Vagina (tissue), 2 donors: ENCODE data around the gene PTPRD. TPM values are rescaled to one million over a fixed set of nuclear protein-coding genes. Genes with fewer than 3 reads are reported as not detected.

Experiments
- DNase-seq, 2 donors: peaks; one replicate each; pipeline ENCODE4 v3.0.0-alpha.2; 2017; ENCODE audit errors: extremely low spot score in 2 of 2
- H3K27ac ChIP-seq: fragments of 200-600 bp; sonication (generic); one replicate; pipeline ENCODE4 v1.5.1; 2019
- H3K27me3 ChIP-seq: fragments of 200-600 bp; sonication (generic); one replicate; pipeline ENCODE4 v1.5.1; 2019
- H3K36me3 ChIP-seq, 2 donors: fragments of 200-600 bp; sonication (generic); one replicate each; pipeline ENCODE4 v1.5.1; 2017 to 2019
- H3K4me1 ChIP-seq: fragments of 200-600 bp; sonication (generic); one replicate; pipeline ENCODE4 v1.5.1; 2019
- H3K4me3 ChIP-seq, 2 donors: fragments of 200-600 bp; sonication (generic); 1 replicate in 1 of 2; 2 replicates in 1 of 2; pipeline ENCODE4 v1.5.1; 2016 to 2019
- H3K9me3 ChIP-seq: fragments of 200-600 bp; sonication (generic); one replicate; pipeline ENCODE4 v1.5.1; 2019
- POLR2A ChIP-seq, 2 donors: fragments of 450-650 bp; IDR thresholded peaks; one replicate each; pipeline ENCODE4 v1.6.1; 2017; ENCODE audit warnings: antibody characterized with exemption in 2 of 2, mild to moderate bottlenecking in 2 of 2, moderate library complexity in 2 of 2
- POLR2AphosphoS5 ChIP-seq, 2 donors: sonication (generic); formaldehyde crosslinking; IDR thresholded peaks; one replicate each; pipeline ENCODE4 v1.9.0; 2017; ENCODE audit warnings: antibody characterized with exemption in 2 of 2, mild to moderate bottlenecking in 2 of 2, low read depth in 1 of 2; ENCODE audit not compliant: insufficient read depth in 1 of 2
- intact Hi-C: fragments of 100-400 bp; cut with DNase I; formaldehyde crosslinking; loops from one replicate; pipeline ENCODE4 v1.15.1; 2023
- total RNA-seq: library from RNA; depleted of rRNA; stranded (reverse); fragments of >200 nt; gene quantifications from one replicate; pipeline ENCODE4 v1.2.3, GENCODE V29; 2016
- TF ChIP-seq, protein P1 (sequence below), 3 experiments: fragments of 450-650 bp in 2 of 3; fragments of 200-600 bp in 1 of 3; sonication (generic) in 1 of 3; IDR thresholded peaks; one replicate each; pipeline ENCODE4 v1.5.1; 2017 to 2019; ENCODE audit warnings: antibody characterized with exemption in 3 of 3, mild to moderate bottlenecking in 2 of 3, moderate library complexity in 2 of 3

The PTPRD gene
- total RNA-seq, 1 donor from 2014 or later: 10.3 TPM

DNA sequence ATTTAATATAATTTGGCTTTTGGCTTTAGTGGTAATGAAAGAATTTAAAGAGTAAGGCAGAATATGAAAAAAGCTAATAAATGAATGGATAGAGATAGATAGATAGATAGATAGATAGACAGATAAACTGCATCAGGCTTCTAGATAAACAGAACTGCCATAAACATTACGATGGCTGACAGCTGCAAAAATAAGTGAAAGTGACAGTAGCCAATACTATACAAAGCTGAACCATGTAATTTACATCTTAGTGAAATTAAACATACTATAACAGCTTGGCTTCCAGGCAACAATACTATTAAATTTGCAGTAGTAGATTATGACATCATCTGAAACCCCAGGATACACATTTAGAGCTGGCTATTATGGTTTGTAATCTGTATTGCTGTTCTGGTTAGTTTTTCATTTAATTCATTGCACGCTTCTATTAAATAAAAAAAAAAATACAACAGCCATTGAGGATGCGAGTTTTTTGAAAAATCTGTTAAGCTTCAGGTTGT lies 1354.8 kb downstream of the PTPRD start:
- Histone ChIP-seq H3K27ac (no peak overlapping the region), H3K36me3 (no peaks in the 10 kb centered on the region), H3K4me3 (no peak overlapping the region), H3K27me3 (no peaks in the 10 kb centered on the region), H3K9me3 (no peaks in the 10 kb centered on the region), H3K4me1 (no peaks in the 10 kb centered on the region)
- intact Hi-C loops: no loop called here
- DNase-seq: no peak
- TF ChIP-seq, protein P1, sequence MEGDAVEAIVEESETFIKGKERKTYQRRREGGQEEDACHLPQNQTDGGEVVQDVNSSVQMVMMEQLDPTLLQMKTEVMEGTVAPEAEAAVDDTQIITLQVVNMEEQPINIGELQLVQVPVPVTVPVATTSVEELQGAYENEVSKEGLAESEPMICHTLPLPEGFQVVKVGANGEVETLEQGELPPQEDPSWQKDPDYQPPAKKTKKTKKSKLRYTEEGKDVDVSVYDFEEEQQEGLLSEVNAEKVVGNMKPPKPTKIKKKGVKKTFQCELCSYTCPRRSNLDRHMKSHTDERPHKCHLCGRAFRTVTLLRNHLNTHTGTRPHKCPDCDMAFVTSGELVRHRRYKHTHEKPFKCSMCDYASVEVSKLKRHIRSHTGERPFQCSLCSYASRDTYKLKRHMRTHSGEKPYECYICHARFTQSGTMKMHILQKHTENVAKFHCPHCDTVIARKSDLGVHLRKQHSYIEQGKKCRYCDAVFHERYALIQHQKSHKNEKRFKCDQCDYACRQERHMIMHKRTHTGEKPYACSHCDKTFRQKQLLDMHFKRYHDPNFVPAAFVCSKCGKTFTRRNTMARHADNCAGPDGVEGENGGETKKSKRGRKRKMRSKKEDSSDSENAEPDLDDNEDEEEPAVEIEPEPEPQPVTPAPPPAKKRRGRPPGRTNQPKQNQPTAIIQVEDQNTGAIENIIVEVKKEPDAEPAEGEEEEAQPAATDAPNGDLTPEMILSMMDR (IDR thresholded peaks at IDR 0.05): no peak
- TF ChIP-seq POLR2A (IDR thresholded peaks at IDR 0.05) (no peak), POLR2AphosphoS5 (IDR thresholded peaks at IDR 0.05; ENCODE audit: insufficient read depth in 1 of 2, low read depth in 1 of 2) (no peak)

DNA sequence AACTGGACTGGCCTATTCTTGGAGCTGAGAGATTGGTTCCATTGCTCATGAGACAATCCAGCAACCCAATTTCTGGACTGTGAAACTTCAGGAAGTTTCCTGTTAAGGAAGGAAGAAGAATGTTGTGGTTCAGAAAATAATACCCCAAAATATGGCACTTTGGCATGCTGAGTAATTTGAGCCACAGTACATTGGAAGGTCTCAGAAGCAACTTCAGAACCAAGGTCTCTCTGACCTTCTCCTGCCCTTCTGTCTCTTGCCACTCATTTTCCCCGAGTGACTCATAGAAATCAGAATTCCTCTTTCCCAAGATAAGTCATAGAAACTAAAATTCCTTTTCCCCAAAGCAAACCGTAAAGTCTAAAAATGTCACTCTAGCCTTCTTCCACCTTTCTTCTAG lies 1366.1 kb downstream of the PTPRD start:
- TF ChIP-seq, protein P1 (IDR thresholded peaks at IDR 0.05): no peak
- no peak for TF ChIP-seq POLR2AphosphoS5 (IDR thresholded peaks at IDR 0.05; ENCODE audit: insufficient read depth in 1 of 2, low read depth in 1 of 2)
- no peak for TF ChIP-seq POLR2A (IDR thresholded peaks at IDR 0.05)
- no peaks in the 10 kb centered on the region for H3K9me3 ChIP-seq
- no peaks in the 10 kb centered on the region for H3K27me3 ChIP-seq
- no peak overlapping the region for H3K27ac ChIP-seq
- H3K4me1 ChIP-seq: no peaks in the 10 kb centered on the region
- no peak for DNase-seq
- no peaks in the 10 kb centered on the region for H3K36me3 ChIP-seq
- H3K4me3 ChIP-seq: no peak overlapping the region
- intact Hi-C loops: no loop called here

DNA sequence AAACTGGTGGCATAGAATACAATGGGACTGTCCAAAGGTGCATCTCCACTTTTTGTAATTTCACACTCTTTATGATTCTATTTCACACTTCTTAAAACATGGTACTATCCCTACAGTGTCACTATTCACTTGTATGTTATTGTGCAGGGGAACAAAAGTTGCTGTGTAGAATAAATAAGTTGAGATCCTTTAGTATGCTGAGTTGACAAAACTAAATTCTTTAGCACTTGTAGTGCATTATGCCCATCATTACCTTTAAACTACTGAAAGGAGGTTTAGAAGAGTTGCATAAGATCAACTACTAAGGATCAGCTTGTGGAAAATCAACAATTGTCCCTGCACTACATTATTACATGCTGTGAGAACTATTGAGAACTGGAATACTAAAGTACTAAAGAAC lies 1380.9 kb downstream of the PTPRD start:
- no peaks in the 10 kb centered on the region for H3K27me3 ChIP-seq
- intact Hi-C loops: no loop called here
- no peaks in the 10 kb centered on the region for H3K4me1 ChIP-seq
- no peaks in the 10 kb centered on the region for H3K9me3 ChIP-seq
- H3K36me3 ChIP-seq: no peaks in the 10 kb centered on the region
- DNase-seq: no peak
- no peak overlapping the region for H3K4me3 ChIP-seq
- TF ChIP-seq POLR2A (IDR thresholded peaks at IDR 0.05) (no peak), POLR2AphosphoS5 (IDR thresholded peaks at IDR 0.05; ENCODE audit: insufficient read depth in 1 of 2, low read depth in 1 of 2) (no peak)
- TF ChIP-seq, protein P1 (IDR thresholded peaks at IDR 0.05): no peak
- no peak overlapping the region for H3K27ac ChIP-seq

DNA sequence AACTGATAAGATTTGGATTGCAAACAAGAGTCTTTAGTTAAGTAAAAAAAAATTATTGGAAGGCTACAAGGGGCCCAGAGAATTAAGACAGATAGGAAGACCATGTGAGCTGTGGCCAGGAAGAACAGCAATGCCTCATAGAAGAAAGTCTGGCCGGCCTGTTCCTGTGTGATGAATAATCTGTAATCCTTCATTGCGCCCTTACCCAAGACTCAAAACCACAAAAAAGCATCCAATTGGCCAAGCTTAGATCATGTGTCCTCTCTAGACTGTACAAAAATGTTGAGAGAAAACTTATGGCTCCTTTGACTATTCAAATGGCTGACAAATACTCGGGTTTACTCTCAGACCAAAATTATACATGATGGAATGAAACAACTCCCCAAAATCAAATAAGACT lies 1383.5 kb downstream of the PTPRD start:
- Histone ChIP-seq H3K9me3 (no peaks in the 10 kb centered on the region), H3K27ac (no peak overlapping the region), H3K4me3 (no peak overlapping the region), H3K27me3 (no peaks in the 10 kb centered on the region), H3K36me3 (no peaks in the 10 kb centered on the region), H3K4me1 (no peaks in the 10 kb centered on the region)
- DNase-seq: no peak
- TF ChIP-seq POLR2AphosphoS5 (IDR thresholded peaks at IDR 0.05; ENCODE audit: insufficient read depth in 1 of 2, low read depth in 1 of 2) (no peak), POLR2A (IDR thresholded peaks at IDR 0.05) (no peak)
- TF ChIP-seq, protein P1 (IDR thresholded peaks at IDR 0.05): no peak
- intact Hi-C loops: no loop called here

DNA sequence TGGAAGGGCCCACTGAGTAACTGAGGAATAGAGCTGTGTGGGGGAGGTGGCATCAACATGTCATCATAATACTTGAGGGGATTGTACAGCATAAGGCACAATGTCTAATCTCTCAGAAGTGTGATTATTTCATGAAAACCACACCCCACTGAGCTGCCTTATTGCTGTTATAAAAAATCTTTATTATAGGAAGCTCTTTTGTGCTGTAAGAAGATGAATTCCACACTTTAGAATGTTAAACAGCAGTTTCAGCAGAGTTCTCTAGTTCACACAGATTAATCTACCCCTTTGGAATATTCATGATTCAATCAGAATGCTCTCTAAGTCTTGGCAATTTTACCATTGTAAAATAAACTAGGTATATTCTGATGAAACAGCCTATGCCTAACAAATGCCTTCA lies 1389.6 kb downstream of the PTPRD start:
- TF ChIP-seq POLR2A (IDR thresholded peaks at IDR 0.05) (no peak), POLR2AphosphoS5 (IDR thresholded peaks at IDR 0.05; ENCODE audit: insufficient read depth in 1 of 2, low read depth in 1 of 2) (no peak)
- TF ChIP-seq, protein P1 (IDR thresholded peaks at IDR 0.05): no peak
- no peak overlapping the region for H3K27ac ChIP-seq
- no peaks in the 10 kb centered on the region for H3K9me3 ChIP-seq
- H3K27me3 ChIP-seq: no peaks in the 10 kb centered on the region
- H3K36me3 ChIP-seq: no peaks in the 10 kb centered on the region
- no peaks in the 10 kb centered on the region for H3K4me1 ChIP-seq
- no peak for DNase-seq
- no peak overlapping the region for H3K4me3 ChIP-seq
- intact Hi-C loops: loop anchor here (5.0 kb wide), 1 partner anchor 1454 kb away; no protein-coding TSS in a partner anchor
